KMS-11 (cell line): ENCODE measurements around the gene PRSS12.

Experiments used
- H2AFZ ChIP-seq: fragments of 200-600 bp; sonication (generic); 2 replicates; pipeline ENCODE4 v1.6.1; 2016; ENCODE audit warnings: antibody characterized with exemption, mixed run types, low read depth
- H3K27ac ChIP-seq: fragments of 200-600 bp; sonication (generic); 2 replicates; pipeline ENCODE4 v1.6.1; 2016; ENCODE audit warnings: mild to moderate bottlenecking, mixed run types
- H3K27me3 ChIP-seq: fragments of 200-600 bp; sonication (generic); 2 replicates; pipeline ENCODE4 v1.6.1; 2017; ENCODE audit warnings: mild to moderate bottlenecking, low read depth, mixed run types, moderate library complexity; ENCODE audit not compliant: insufficient read depth
- H3K36me3 ChIP-seq: fragments of 200-600 bp; sonication (generic); 2 replicates; pipeline ENCODE4 v1.6.1; 2017; ENCODE audit warnings: mild to moderate bottlenecking, mixed run types; ENCODE audit not compliant: insufficient read depth
- H3K4me1 ChIP-seq: fragments of 200-600 bp; sonication (generic); 2 replicates; pipeline ENCODE4 v1.6.1; 2016; ENCODE audit warnings: mild to moderate bottlenecking, low read depth, mixed run types; ENCODE audit not compliant: poor library complexity, severe bottlenecking
- H3K4me2 ChIP-seq: fragments of 200-600 bp; sonication (generic); 2 replicates; pipeline ENCODE4 v1.7.0; 2016; ENCODE audit warnings: mild to moderate bottlenecking, mixed run types
- H3K4me3 ChIP-seq: fragments of 200-600 bp; sonication (generic); IDR thresholded peaks from 2 replicates; pipeline ENCODE4 v1.6.1; 2017; ENCODE audit warnings: low read depth, low read length, mixed read lengths; ENCODE audit not compliant: insufficient read depth
- H3K79me2 ChIP-seq: fragments of 200-600 bp; sonication (generic); 2 replicates; pipeline ENCODE4 v1.6.1; 2016; ENCODE audit warnings: low read depth, mixed run types; ENCODE audit not compliant: insufficient read depth
- H3K9ac ChIP-seq: fragments of 200-600 bp; sonication (generic); 2 replicates; pipeline ENCODE4 v1.6.1; 2016; ENCODE audit warnings: mild to moderate bottlenecking, mixed run types
- H4K20me1 ChIP-seq: fragments of 200-600 bp; sonication (generic); 2 replicates; pipeline ENCODE4 v1.6.1; 2016; ENCODE audit warnings: mild to moderate bottlenecking, mixed run types; ENCODE audit not compliant: insufficient read depth
- TF ChIP-seq, protein P1 (sequence below): fragments of 200-600 bp; sonication (generic); conservative IDR thresholded peaks from 2 replicates; pipeline ENCODE4 v1.6.1; 2017; ENCODE audit warnings: low read depth, mild to moderate bottlenecking, antibody characterized with exemption, low read length, moderate library complexity, mixed read lengths

The PRSS12 gene

DNA sequence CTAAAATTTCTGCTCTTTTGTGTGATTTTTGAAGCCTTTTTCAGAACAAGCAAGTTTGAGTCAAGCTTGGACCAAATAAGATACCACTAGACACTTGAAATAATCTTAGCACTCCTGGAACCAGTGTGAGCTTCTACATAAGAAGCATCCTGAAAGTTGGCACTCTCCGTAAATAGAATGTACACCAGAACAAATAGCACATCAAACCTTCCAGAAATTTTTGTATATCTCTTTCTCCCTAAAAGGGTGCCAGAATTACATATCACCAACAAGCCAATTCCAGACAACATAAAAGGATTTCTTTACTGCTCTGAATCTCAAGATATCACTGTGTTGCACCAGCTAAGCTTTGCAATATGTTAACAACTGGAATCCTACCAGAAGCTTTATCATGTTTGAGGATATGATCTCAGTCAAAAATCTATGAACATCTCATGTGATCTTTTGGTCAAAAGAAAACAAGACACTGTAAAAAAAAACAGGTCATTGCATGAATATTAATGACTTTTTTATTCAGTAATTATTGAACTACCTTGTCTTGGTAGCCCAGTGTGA is 117.2 kb downstream of the PRSS12 start:
- Histone ChIP-seq H2AFZ (no peak overlapping the region), H3K4me3 (no peak overlapping the region), H3K4me2 (no peak overlapping the region), H3K36me3 (no peaks in the 10 kb centered on the region), H3K27ac (no peak overlapping the region), H3K4me1 (no peaks in the 10 kb centered on the region), H4K20me1 (no peaks in the 10 kb centered on the region), H3K27me3 (no peaks in the 10 kb centered on the region), H3K9ac (no peak overlapping the region), H3K79me2 (no peaks in the 10 kb centered on the region)
- TF ChIP-seq, protein P1, sequence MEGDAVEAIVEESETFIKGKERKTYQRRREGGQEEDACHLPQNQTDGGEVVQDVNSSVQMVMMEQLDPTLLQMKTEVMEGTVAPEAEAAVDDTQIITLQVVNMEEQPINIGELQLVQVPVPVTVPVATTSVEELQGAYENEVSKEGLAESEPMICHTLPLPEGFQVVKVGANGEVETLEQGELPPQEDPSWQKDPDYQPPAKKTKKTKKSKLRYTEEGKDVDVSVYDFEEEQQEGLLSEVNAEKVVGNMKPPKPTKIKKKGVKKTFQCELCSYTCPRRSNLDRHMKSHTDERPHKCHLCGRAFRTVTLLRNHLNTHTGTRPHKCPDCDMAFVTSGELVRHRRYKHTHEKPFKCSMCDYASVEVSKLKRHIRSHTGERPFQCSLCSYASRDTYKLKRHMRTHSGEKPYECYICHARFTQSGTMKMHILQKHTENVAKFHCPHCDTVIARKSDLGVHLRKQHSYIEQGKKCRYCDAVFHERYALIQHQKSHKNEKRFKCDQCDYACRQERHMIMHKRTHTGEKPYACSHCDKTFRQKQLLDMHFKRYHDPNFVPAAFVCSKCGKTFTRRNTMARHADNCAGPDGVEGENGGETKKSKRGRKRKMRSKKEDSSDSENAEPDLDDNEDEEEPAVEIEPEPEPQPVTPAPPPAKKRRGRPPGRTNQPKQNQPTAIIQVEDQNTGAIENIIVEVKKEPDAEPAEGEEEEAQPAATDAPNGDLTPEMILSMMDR: no peak
